Measurements from ENCODE around the gene KRTAP9-2.

Gene KRTAP9-2

DNA sequence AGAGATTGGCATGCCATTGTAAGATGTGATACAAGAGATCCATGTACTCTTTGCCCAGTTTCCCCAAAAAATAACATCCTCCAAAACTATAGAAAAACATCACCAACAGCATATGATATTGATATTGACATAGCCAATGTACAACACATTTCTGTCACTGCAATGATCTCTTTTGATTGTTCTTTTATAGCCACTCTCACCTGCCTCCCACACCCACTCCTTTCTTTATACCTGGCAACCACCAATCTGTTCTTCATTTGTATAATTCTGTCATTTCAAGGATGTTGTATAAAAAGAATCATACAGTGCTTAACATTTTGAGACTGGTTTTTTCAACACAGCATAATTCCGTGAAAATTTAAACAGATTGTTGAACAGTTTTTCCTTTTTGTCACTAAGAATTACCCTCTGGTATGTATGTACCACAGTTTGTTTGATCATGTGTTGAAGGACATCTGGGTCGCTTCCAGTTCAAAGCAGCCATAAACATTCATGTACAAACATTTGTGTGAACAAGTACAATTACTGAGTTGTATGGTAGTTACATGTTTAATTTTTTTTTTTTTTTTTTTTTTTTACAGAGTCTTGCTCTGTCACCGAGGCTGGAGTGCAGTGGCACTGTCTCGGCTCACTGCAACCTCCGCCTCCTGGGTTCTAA lies 26.9 kb upstream of the KRTAP9-2 start:
- TF ChIP-seq REST (IDR thresholded peaks at IDR 0.05; ENCODE audit: insufficient replicate concordance, low read depth) (no peak), POLR2AphosphoS5 (IDR thresholded peaks at IDR 0.05; ENCODE audit: low read depth) (no peak), SPI1 (IDR thresholded peaks at IDR 0.05; ENCODE audit: borderline replicate concordance, low read depth) (no peak), CTCF (IDR thresholded peaks at IDR 0.05; ENCODE audit: insufficient read depth, low read length) (no peak), GABPA (IDR thresholded peaks at IDR 0.05; ENCODE audit: low read depth) (no peak)
- no peak overlapping the region for H3K27ac ChIP-seq (replicated peaks)
- H3K4me3 ChIP-seq (replicated peaks; ENCODE audit: insufficient read depth, low read length), result no peak overlapping the region
- H3K27me3 ChIP-seq (ENCODE audit: insufficient read depth, poor library complexity, severe bottlenecking), result no peaks in the 10 kb centered on the region
- DNase-seq (ENCODE audit: low read depth in 1 of 2, low spot score in 1 of 2), result no peak

GRCh38 chr17:41211845-41212466 lies 14.5 kb upstream of the KRTAP9-2 start:
- DNase-seq (ENCODE audit: low read depth in 1 of 2, low spot score in 1 of 2), result no peak
- Histone ChIP-seq H3K4me3 (replicated peaks; ENCODE audit: insufficient read depth, low read length) (no peak overlapping the region), H3K27ac (replicated peaks) (no peak overlapping the region), H3K27me3 (ENCODE audit: insufficient read depth, poor library complexity, severe bottlenecking) (peaks cover 7% of the 10 kb centered on the region)
- TF ChIP-seq CTCF (IDR thresholded peaks at IDR 0.05; ENCODE audit: insufficient read depth, low read length), result no peak
- TF ChIP-seq SPI1 (IDR thresholded peaks at IDR 0.05; ENCODE audit: borderline replicate concordance, low read depth), result no peak
- no peak for TF ChIP-seq GABPA (IDR thresholded peaks at IDR 0.05; ENCODE audit: low read depth)
- TF ChIP-seq POLR2AphosphoS5 (IDR thresholded peaks at IDR 0.05; ENCODE audit: low read depth), result no peak
- TF ChIP-seq REST (IDR thresholded peaks at IDR 0.05; ENCODE audit: insufficient replicate concordance, low read depth), result no peak

GRCh38 chr17:41212524-41213169 lies 13.8 kb upstream of the KRTAP9-2 start:
- Histone ChIP-seq H3K27me3 (ENCODE audit: insufficient read depth, poor library complexity, severe bottlenecking) (peaks cover 3% of the 10 kb centered on the region), H3K4me3 (replicated peaks; ENCODE audit: insufficient read depth, low read length) (no peak overlapping the region), H3K27ac (replicated peaks) (no peak overlapping the region)
- TF ChIP-seq POLR2AphosphoS5 (IDR thresholded peaks at IDR 0.05; ENCODE audit: low read depth) (no peak), SPI1 (IDR thresholded peaks at IDR 0.05; ENCODE audit: borderline replicate concordance, low read depth) (no peak), GABPA (IDR thresholded peaks at IDR 0.05; ENCODE audit: low read depth) (no peak), CTCF (IDR thresholded peaks at IDR 0.05; ENCODE audit: insufficient read depth, low read length) (no peak), REST (IDR thresholded peaks at IDR 0.05; ENCODE audit: insufficient replicate concordance, low read depth) (no peak)
- no peak for DNase-seq (ENCODE audit: low read depth in 1 of 2, low spot score in 1 of 2)

All from HL-60 (cell line).